ENCODE results near the gene ERN1.

The ERN1 gene

DNA sequence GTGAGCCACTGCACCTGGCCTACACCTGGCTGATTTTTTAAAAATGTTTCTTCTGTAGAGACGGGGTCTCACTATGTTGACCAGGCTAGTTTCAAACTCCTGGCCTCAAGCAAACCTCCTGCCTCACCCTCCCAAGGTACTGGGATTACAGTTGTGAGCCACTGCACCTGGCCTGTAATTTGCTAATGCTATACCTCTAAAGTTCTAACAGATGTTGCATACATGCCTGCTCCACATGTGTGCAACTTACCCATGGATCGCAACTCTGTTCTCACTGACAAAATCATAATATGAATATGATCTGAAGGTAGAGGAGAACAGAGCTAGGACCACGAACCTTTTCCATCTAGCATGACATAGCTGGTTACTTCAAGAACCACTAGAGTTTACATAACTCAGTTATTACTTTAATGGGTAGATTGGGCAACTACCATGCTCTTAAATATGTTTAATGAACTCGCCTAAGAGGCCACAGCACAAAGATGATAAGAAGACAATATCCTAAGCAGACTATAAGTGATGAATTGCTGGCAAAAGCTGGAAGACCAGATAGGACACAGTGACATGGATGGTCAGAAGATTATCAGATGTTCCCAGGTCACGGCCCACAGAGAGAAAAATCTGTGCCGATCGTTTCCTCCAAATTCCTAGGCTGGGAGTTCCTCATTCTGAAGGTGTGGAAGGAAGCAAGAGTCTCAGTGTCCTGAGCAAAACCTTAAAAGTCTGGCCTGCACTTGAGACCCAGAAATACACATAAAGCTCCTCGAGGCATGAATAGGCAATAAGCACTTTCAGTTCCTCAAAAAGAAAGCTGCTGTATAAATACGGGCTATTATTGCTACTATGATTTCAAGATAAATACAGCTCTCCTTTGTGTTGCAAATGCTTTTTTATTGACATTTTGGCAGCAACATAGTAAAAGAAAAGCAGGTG lies 55.9 kb downstream of the ERN1 start:
- Histone ChIP-seq H3K27me3 (ENCODE audit: control insufficient read depth in 1 of 2, insufficient read depth in 2 of 2, low read length in 2 of 2) (no peaks in the 10 kb centered on the region), H3K9me3 (ENCODE audit: low read length) (peaks cover 11% of the 10 kb centered on the region), H3K36me3 (ENCODE audit: insufficient read depth, low read length) (peaks cover 24% of the 10 kb centered on the region), H3K27ac (ENCODE audit: low read depth, low read length) (no peak overlapping the region), H3K4me1 (ENCODE audit: insufficient read depth, low read length) (no peaks in the 10 kb centered on the region), H3K9ac (ENCODE audit: low read length) (no peak overlapping the region), H3K4me3 (ENCODE audit: low read depth in 1 of 2, low read length in 2 of 2) (no peak overlapping the region)

DNA sequence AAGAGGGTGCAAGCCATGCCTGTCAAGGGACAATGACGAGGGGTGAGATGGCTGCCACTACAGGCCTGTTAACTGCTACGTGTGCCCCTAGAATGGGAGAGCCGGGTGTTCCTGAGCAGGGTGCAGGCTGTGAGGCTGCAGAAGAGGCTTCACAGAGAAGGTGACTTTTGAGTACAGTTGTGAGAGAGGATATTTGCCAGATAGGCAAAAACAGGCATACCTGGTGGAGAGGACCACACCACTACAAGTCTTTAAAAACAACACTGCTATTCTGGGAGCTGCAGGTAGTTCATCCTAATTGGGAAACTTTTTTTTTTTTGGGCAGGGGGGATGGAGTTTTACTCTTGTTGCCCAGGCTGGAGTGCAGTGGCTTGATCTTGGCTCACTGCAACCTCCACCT lies 58.8 kb downstream of the ERN1 start:
- Histone ChIP-seq H3K4me1 (ENCODE audit: insufficient read depth, low read length) (no peaks in the 10 kb centered on the region), H3K9me3 (ENCODE audit: low read length) (peaks cover 11% of the 10 kb centered on the region), H3K36me3 (ENCODE audit: insufficient read depth, low read length) (peaks cover 41% of the 10 kb centered on the region)

DNA sequence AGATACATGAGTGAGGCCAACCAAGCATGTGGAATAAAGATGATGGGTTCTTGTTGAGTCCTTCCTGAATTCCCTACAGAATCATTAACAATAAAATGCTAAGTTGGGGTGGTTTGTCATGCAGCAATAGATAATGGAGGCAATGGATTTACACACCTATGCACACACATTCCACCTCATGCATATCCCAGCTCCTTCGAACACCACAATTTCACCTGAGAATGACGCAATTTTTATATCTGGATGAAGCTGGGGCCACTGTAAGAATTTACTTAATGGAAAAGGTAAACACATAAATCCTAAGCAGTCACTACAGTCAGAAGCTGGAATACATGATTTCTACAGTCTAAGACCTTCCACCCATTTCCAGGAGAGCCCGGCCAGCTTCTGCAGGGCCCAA lies 59.7 kb downstream of the ERN1 start:
- no peak overlapping the region for H3K27ac ChIP-seq (ENCODE audit: low read depth, low read length)
- H3K27me3 ChIP-seq (ENCODE audit: control insufficient read depth in 1 of 2, insufficient read depth in 2 of 2, low read length in 2 of 2): no peaks in the 10 kb centered on the region
- no peak overlapping the region for H3K4me3 ChIP-seq (ENCODE audit: low read depth in 1 of 2, low read length in 2 of 2)
- H3K36me3 ChIP-seq (ENCODE audit: insufficient read depth, low read length): peaks cover 41% of the 10 kb centered on the region
- no peaks in the 10 kb centered on the region for H3K4me1 ChIP-seq (ENCODE audit: insufficient read depth, low read length)
- H3K9ac ChIP-seq (ENCODE audit: low read length): no peak overlapping the region
- H3K9me3 ChIP-seq (ENCODE audit: low read length): peaks cover 11% of the 10 kb centered on the region

More for the DNA sequence above, 58.8 kb downstream of the ERN1 start:
- H3K9ac ChIP-seq (ENCODE audit: low read length): no peak overlapping the region
- no peak overlapping the region for H3K27ac ChIP-seq (ENCODE audit: low read depth, low read length)
- no peak overlapping the region for H3K4me3 ChIP-seq (ENCODE audit: low read depth in 1 of 2, low read length in 2 of 2)
- H3K27me3 ChIP-seq (ENCODE audit: control insufficient read depth in 1 of 2, insufficient read depth in 2 of 2, low read length in 2 of 2): no peaks in the 10 kb centered on the region

DNA sequence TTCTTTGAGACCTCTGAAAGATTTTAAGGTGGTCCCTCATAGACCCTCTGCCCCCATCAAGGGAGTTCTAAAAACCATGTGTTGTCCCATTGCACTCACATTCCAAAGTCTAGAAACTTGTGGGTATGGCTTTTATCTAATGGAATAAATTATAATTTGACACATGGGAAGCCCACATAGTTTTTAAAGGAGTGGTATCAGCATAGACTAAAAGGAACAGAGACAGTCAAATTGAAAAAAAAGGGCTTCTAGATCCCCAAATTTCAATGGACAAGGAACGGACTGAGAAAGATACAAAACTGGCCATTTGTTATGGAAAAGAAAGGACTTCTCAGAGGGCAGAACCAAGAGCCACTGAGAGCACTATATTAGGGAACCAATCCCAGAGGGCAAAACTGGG lies 60.8 kb downstream of the ERN1 start:
- no peak overlapping the region for H3K4me3 ChIP-seq (ENCODE audit: low read depth in 1 of 2, low read length in 2 of 2)
- no peak overlapping the region for H3K9ac ChIP-seq (ENCODE audit: low read length)
- peaks cover 41% of the 10 kb centered on the region for H3K36me3 ChIP-seq (ENCODE audit: insufficient read depth, low read length)
- H3K4me1 ChIP-seq (ENCODE audit: insufficient read depth, low read length): no peaks in the 10 kb centered on the region
- H3K9me3 ChIP-seq (ENCODE audit: low read length): peaks cover 11% of the 10 kb centered on the region
- no peak overlapping the region for H3K27ac ChIP-seq (ENCODE audit: low read depth, low read length)
- H3K27me3 ChIP-seq (ENCODE audit: control insufficient read depth in 1 of 2, insufficient read depth in 2 of 2, low read length in 2 of 2): no peaks in the 10 kb centered on the region

DNA sequence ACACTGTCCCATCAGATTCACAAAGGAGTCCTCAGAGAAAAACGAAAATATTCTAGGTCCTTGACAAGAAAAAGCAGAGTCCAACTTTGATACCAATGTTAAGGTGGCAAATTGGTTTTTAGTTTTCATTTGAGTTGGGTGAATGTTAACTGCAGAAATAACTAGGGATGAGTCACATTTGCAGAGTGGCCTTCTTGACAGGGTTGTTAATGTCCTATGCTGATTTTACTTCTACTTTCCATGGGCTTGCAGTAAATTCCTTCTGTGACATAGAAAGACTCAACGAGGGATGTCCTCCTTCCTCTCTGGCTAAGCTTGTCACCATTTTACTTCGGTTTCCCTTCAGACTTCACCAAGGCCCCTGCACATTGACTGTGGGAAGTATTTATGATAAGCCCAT lies 62.3 kb downstream of the ERN1 start:
- Histone ChIP-seq H3K4me3 (ENCODE audit: low read depth in 1 of 2, low read length in 2 of 2) (no peak overlapping the region), H3K27ac (ENCODE audit: low read depth, low read length) (no peak overlapping the region), H3K9ac (ENCODE audit: low read length) (no peak overlapping the region), H3K36me3 (ENCODE audit: insufficient read depth, low read length) (peaks cover 35% of the 10 kb centered on the region), H3K9me3 (ENCODE audit: low read length) (peaks cover 11% of the 10 kb centered on the region), H3K27me3 (ENCODE audit: control insufficient read depth in 1 of 2, insufficient read depth in 2 of 2, low read length in 2 of 2) (no peaks in the 10 kb centered on the region), H3K4me1 (ENCODE audit: insufficient read depth, low read length) (no peaks in the 10 kb centered on the region)

DNA sequence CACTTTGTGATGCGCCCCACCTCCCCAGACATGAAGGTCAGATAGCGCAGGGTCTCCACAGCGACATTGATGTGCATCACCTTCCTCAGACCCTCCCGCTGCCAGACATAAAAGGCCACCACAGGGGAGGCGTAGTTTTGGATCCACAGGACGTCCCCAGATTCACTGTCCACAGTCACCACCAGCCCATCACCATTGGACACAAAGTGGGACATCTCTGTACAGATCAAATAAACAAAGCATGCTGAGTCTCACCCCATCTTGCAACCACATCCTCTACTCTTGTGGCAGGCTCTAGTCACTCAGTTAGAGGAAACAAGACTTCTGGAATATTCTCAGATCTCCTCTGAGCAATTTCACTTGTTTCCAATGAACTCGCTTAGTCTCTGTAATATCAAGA lies 63.2 kb downstream of the ERN1 start:
- peaks cover 35% of the 10 kb centered on the region for H3K36me3 ChIP-seq (ENCODE audit: insufficient read depth, low read length)
- no peak overlapping the region for H3K4me3 ChIP-seq (ENCODE audit: low read depth in 1 of 2, low read length in 2 of 2)
- no peak overlapping the region for H3K27ac ChIP-seq (ENCODE audit: low read depth, low read length)

DNA sequence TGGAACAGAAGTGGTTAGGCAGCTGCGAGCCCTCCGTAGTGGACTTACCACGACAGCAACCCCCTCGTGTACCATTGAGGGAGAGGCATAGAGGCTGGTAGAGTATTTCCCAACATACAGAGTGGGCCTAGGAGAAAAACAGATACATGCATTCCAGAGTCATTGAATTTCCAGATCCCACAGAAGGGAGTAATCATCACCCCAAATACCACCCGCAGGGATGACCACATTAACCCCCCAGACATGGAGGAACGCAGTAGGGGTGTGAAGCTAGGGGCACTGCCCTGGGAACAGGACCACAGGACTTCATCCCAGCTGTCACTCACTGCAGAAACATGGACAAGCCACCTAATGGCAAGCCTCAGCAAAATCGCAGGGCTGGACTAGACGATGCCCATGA lies 64.8 kb downstream of the ERN1 start:
- H3K9ac ChIP-seq (ENCODE audit: low read length): no peak overlapping the region
- H3K36me3 ChIP-seq (ENCODE audit: insufficient read depth, low read length): peaks cover 35% of the 10 kb centered on the region
- no peak overlapping the region for H3K27ac ChIP-seq (ENCODE audit: low read depth, low read length)

More for the DNA sequence above, 63.2 kb downstream of the ERN1 start:
- H3K9me3 ChIP-seq (ENCODE audit: low read length): peaks cover 11% of the 10 kb centered on the region
- no peaks in the 10 kb centered on the region for H3K27me3 ChIP-seq (ENCODE audit: control insufficient read depth in 1 of 2, insufficient read depth in 2 of 2, low read length in 2 of 2)
- no peaks in the 10 kb centered on the region for H3K4me1 ChIP-seq (ENCODE audit: insufficient read depth, low read length)
- H3K9ac ChIP-seq (ENCODE audit: low read length): no peak overlapping the region

DNA sequence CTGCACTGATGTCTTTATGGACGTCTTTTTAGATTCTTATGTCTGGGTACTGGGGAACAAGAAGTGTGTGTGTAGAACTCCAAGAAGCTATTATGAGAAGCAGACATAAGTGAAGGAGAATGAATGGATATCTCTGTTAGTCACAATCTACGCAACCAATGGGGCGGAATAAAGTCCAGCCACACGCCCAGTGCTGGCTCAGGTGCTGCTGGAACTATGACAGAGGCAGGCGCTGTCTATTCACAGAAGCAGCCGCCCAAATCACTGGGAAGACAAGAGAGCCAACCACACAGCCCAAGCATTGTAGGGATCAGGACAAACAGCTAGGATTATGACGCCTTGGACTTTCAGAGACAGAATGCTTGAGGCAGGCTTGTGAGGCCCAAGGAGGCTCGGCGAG lies 65.6 kb downstream of the ERN1 start:
- no peak overlapping the region for H3K9ac ChIP-seq (ENCODE audit: low read length)
- H3K4me3 ChIP-seq (ENCODE audit: low read depth in 1 of 2, low read length in 2 of 2): no peak overlapping the region
- peaks cover under 1% of the 10 kb centered on the region for H3K9me3 ChIP-seq (ENCODE audit: low read length)
- peaks cover 30% of the 10 kb centered on the region for H3K36me3 ChIP-seq (ENCODE audit: insufficient read depth, low read length)
- no peak overlapping the region for H3K27ac ChIP-seq (ENCODE audit: low read depth, low read length)
- no peaks in the 10 kb centered on the region for H3K27me3 ChIP-seq (ENCODE audit: control insufficient read depth in 1 of 2, insufficient read depth in 2 of 2, low read length in 2 of 2)
- no peaks in the 10 kb centered on the region for H3K4me1 ChIP-seq (ENCODE audit: insufficient read depth, low read length)

More for the DNA sequence above, 64.8 kb downstream of the ERN1 start:
- Histone ChIP-seq H3K4me1 (ENCODE audit: insufficient read depth, low read length) (no peaks in the 10 kb centered on the region), H3K27me3 (ENCODE audit: control insufficient read depth in 1 of 2, insufficient read depth in 2 of 2, low read length in 2 of 2) (no peaks in the 10 kb centered on the region), H3K9me3 (ENCODE audit: low read length) (peaks cover 8% of the 10 kb centered on the region), H3K4me3 (ENCODE audit: low read depth in 1 of 2, low read length in 2 of 2) (no peak overlapping the region)

DNA sequence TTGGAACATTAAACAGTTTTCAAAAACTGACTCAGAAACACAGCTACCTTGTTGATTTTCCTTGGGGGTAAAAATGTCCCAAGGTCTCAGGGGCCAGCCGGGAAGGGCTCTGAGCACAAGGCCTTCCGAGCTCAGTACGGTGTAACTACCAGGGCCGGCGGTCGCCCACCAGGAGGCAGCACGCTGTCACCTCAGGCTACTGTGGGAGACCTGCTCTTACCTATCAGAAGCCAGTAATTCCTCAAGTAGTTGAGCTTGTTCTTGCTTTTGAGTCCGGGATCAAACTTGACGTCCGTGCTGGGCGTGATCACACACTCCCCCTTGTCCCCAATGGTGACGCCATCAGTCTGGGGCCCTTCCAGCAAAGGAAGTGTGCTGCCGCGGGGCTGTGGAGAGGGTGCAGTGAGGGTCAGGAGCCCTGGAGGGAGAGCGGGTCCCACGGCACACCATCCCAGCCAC lies 66.1 kb downstream of the ERN1 start:
- Histone ChIP-seq H3K9me3 (ENCODE audit: low read length) (no peaks in the 10 kb centered on the region), H3K36me3 (ENCODE audit: insufficient read depth, low read length) (peaks cover 26% of the 10 kb centered on the region), H3K27ac (ENCODE audit: low read depth, low read length) (no peak overlapping the region), H3K27me3 (ENCODE audit: control insufficient read depth in 1 of 2, insufficient read depth in 2 of 2, low read length in 2 of 2) (no peaks in the 10 kb centered on the region), H3K9ac (ENCODE audit: low read length) (no peak overlapping the region), H3K4me1 (ENCODE audit: insufficient read depth, low read length) (no peaks in the 10 kb centered on the region), H3K4me3 (ENCODE audit: low read depth in 1 of 2, low read length in 2 of 2) (no peak overlapping the region)

DNA sequence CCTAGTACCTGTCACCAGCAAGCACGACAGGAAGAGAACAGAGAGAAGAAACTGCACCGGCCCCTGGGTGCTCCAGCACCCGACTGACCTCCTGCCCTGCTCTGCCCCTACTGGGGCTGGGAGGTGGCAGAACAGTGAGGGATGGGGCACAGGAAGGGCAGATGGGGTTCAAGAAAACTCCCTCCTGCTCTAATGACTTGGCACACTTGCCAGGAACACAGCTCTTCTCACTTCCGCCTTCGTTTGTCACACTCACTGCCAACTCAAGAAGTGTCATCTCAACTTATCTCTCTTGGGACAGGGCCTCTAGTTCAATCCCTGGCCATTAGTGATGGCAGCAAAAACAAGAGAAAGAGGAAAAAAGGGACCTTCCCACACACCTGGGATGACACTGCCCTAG lies 66.9 kb downstream of the ERN1 start:
- H3K4me3 ChIP-seq (ENCODE audit: low read depth in 1 of 2, low read length in 2 of 2): no peak overlapping the region
- H3K4me1 ChIP-seq (ENCODE audit: insufficient read depth, low read length): no peaks in the 10 kb centered on the region
- no peaks in the 10 kb centered on the region for H3K27me3 ChIP-seq (ENCODE audit: control insufficient read depth in 1 of 2, insufficient read depth in 2 of 2, low read length in 2 of 2)
- no peaks in the 10 kb centered on the region for H3K9me3 ChIP-seq (ENCODE audit: low read length)
- no peak overlapping the region for H3K27ac ChIP-seq (ENCODE audit: low read depth, low read length)
- H3K36me3 ChIP-seq (ENCODE audit: insufficient read depth, low read length): peaks cover 24% of the 10 kb centered on the region
- H3K9ac ChIP-seq (ENCODE audit: low read length): no peak overlapping the region

DNA sequence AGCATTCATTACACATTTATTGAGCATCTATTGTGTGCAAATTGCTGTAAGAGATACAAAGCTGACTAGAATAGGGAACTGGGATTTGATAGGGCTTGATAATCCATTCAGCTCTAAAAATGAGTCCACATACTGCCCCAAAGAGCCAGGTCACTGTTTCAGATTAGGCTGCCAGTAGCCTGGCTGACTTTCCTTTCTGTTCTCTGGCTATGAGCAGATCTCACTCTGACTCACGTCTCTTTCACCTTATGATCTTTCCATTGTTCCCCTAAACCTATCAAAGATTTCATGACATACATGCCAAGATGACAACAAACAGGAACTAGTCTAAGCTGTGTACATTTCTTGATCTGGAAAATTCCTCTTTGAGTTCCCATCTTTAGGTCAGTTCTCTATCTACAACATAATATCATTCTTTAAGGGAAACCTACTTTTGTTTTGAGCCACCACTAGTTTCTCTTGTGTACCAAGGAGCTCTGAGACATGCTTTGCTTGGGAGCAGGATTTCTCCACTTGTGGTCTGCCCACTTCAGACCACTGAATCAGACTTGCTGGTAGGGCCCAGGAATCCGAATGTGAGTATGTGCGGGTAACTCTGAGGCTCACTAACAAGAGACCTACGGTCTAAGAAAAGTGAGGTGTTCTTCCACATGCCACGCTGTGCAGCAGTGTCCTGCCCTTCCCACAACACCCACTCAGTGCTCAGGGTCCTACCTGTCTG lies 68.6 kb downstream of the ERN1 start:
- no peaks in the 10 kb centered on the region for H3K4me1 ChIP-seq (ENCODE audit: insufficient read depth, low read length)

More for the DNA sequence above, 68.6 kb downstream of the ERN1 start:
- Histone ChIP-seq H3K27me3 (ENCODE audit: control insufficient read depth in 1 of 2, insufficient read depth in 2 of 2, low read length in 2 of 2) (no peaks in the 10 kb centered on the region), H3K9ac (ENCODE audit: low read length) (no peak overlapping the region), H3K4me3 (ENCODE audit: low read depth in 1 of 2, low read length in 2 of 2) (no peak overlapping the region), H3K36me3 (ENCODE audit: insufficient read depth, low read length) (peaks cover 25% of the 10 kb centered on the region), H3K27ac (ENCODE audit: low read depth, low read length) (no peak overlapping the region), H3K9me3 (ENCODE audit: low read length) (no peaks in the 10 kb centered on the region)

Data from muscle layer of colon (tissue), 2 donors.